Astrocyte of the cerebellum (primary cell): ENCODE data around the gene SULT2A1.
A peak's percentile ranks its signal among the peaks of the same experiment; 100 is the strongest.
"Not testable (repeated sequence)": the region's sequence is repeated elsewhere in the genome, so short reads cannot be mapped to it uniquely, and the experiment has no call there.

Experiments used
- DNase-seq: peaks from one replicate; pipeline ENCODE4 v3.0.0-alpha.2; 2011; ENCODE audit warnings: low read depth
- H3K4me3 ChIP-seq: 2 replicates; pipeline ENCODE4 v1.5.1; 2011; ENCODE audit warnings: mild to moderate bottlenecking, low read depth, low read length, moderate library complexity
- in situ Hi-C: cut with HindIII; loops from 2 replicates; pipeline ENCODE4 v1.10.0; 2017; ENCODE audit warnings: low sequenced_read_pairs
- TF ChIP-seq, protein P1 (sequence below): IDR thresholded peaks from 2 replicates; pipeline ENCODE4 v1.5.1; 2012; ENCODE audit warnings: low read length, low read depth, moderate library complexity, mild to moderate bottlenecking; ENCODE audit errors: missing control alignments

Gene SULT2A1

GRCh38 chr19:47860602-47861297 lies 25.4 kb downstream of the SULT2A1 start:
- DNase-seq = no peak
- in situ Hi-C loops = no loop called here
- H3K4me3 ChIP-seq = no peak overlapping the region
- TF ChIP-seq, protein P1, sequence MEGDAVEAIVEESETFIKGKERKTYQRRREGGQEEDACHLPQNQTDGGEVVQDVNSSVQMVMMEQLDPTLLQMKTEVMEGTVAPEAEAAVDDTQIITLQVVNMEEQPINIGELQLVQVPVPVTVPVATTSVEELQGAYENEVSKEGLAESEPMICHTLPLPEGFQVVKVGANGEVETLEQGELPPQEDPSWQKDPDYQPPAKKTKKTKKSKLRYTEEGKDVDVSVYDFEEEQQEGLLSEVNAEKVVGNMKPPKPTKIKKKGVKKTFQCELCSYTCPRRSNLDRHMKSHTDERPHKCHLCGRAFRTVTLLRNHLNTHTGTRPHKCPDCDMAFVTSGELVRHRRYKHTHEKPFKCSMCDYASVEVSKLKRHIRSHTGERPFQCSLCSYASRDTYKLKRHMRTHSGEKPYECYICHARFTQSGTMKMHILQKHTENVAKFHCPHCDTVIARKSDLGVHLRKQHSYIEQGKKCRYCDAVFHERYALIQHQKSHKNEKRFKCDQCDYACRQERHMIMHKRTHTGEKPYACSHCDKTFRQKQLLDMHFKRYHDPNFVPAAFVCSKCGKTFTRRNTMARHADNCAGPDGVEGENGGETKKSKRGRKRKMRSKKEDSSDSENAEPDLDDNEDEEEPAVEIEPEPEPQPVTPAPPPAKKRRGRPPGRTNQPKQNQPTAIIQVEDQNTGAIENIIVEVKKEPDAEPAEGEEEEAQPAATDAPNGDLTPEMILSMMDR = no peak

GRCh38 chr19:47859838-47860237 lies 26.3 kb downstream of the SULT2A1 start:
- H3K4me3 ChIP-seq, DNase-seq, in situ Hi-C loops: not testable (repeated sequence)

GRCh38 chr19:47858646-47859285 lies 27.3 kb downstream of the SULT2A1 start, which contains the start of gene TPRX2:
TSS of gene TPRX2 (plus strand) at chr19:47859235. CDS start at chr19:47859247, 12 bp downstream.
- DNase-seq, H3K4me3 ChIP-seq, in situ Hi-C loops: not testable (repeated sequence)

DNA sequence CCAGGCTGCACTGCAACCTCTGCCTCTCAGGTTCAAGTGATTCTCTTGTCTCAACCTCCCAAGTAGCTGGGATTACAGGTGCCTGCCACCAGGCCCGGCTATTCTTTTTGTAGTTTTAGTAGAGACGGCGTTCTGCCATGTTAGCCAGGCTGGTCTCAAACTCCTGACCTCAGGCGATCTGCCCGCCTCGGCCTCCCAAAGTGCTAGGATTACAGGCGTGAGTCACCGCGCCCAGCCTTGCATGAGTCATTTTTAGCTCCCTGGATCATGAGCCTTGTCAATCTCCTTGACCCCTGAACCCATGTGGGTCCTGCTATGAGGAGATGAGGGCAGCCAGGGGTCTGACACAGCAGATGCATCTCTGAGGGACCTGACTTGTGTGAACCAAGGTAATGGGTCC lies 27.9 kb downstream of the SULT2A1 start:
- H3K4me3 ChIP-seq, in situ Hi-C loops, DNase-seq: not testable (repeated sequence)

DNA sequence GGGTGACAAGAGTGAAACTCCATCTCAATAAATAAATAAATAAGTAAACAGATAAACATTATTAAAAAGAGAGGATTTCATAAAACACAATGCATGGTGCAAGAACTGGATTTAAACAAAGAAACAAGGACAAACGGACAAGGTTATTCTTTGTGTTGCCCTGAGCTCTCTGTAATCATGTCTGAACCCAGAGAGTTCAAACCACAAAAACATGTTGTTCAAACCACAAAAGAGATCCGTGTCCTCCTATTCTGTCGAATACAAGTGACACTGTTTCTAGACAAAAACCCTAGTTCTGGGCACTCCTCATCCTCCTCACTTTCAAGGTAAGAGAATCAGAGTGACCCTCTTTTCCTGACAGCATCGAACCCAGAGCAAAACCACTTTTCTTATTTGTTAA lies 31.7 kb downstream of the SULT2A1 start:
- TF ChIP-seq, protein P1 = no peak
- no peak overlapping the region for H3K4me3 ChIP-seq
- in situ Hi-C loops = no loop called here
- no peak for DNase-seq

- no peak for DNase-seq
- in situ Hi-C loops = no loop called here
- H3K4me3 ChIP-seq = no peak overlapping the region
- TF ChIP-seq, protein P1 = no peak
Measured at GRCh38 chr19:47853003-47853402, 33.1 kb downstream of the SULT2A1 start.

DNA sequence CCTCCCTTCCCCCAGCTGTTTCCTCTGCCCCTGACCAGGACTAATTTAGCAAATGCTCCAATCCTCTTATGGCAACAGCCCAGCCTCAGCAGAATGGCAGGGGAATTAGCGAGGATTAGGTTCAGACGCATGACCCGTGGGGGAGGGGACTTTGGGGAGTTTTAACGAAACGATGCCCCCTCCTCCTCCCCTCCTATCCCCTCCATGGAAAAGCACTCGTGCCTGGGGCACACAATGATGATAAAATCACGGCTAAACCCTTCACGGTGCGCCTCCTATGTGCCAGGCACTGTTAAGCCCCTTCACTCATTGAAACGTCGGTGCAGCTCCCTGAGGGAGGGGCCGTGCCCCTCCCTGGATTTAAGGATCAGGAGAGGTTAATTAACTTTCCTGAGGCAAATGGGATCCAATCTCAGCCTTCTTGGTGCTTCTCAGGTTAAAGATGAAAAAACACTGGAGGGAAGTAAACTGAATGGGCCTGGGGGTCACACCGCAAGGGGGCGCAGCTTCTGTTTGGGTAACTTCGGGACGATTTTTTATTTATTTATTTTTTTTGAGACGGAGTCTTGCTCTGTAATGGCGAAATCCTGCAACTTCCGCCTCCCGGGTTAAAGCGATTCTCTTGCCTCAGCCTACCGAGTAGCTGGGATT lies 37.2 kb downstream of the SULT2A1 start:
- in situ Hi-C loops = no loop called here
- no peak for DNase-seq

More for the DNA sequence above, 37.2 kb downstream of the SULT2A1 start:
- H3K4me3 ChIP-seq = no peak overlapping the region
- TF ChIP-seq, protein P1 = peak; percentile 26
